ENCODE results near the gene EEF1AKMT4.

Gene EEF1AKMT4

DNA sequence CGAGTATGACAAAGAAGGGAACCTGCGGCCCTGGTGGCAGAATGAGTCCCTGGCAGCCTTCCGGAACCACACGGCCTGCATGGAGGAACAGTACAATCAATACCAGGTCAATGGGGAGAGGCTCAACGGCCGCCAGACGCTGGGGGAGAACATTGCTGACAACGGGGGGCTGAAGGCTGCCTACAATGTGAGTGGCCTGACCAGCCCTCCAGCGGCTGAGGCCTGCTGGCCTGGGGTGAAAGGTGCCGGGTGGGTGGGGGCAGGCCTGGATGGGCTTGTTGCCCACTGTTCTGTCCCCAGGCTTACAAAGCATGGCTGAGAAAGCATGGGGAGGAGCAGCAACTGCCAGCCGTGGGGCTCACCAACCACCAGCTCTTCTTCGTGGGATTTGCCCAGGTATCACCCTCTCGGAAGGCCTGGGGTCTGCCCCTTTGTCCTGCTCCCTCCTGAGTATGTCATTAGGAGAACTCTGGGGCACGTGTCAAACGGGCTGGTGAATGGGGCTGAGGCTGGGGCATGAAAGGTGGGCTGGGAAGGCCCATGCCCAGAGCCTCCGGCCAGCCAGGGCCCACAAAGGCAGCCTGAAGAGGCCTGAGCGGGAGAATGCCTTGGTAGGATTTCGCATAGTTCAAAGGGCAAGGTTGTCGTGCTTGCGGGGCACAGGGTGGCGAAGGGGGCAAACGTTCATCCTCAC, 41.7 kb downstream of the EEF1AKMT4 start:
- H2AFZ ChIP-seq (ENCODE audit: low read depth, low read length), result no peak overlapping the region
- no peak overlapping the region for H3K9ac ChIP-seq (ENCODE audit: low read length)
- H3K36me3 ChIP-seq (ENCODE audit: control insufficient read depth in 1 of 2, insufficient read depth in 2 of 2, low read depth in 1 of 2, low read length in 2 of 2), result no peaks in the 10 kb centered on the region
- H2BK12ac ChIP-seq (ENCODE audit: low read length in 2 of 2), result no peak overlapping the region
- no peaks in the 10 kb centered on the region for H3K4me1 ChIP-seq (ENCODE audit: control insufficient read depth, insufficient read depth, low read depth, low read length)
- no peak overlapping the region for H3K27ac ChIP-seq (ENCODE audit: low read length, poor library complexity, severe bottlenecking)
- no peak overlapping the region for H4K8ac ChIP-seq (ENCODE audit: low read length)
- no peaks in the 10 kb centered on the region for H3K79me1 ChIP-seq (replicated peaks; ENCODE audit: low read length, poor library complexity, severe bottlenecking)
- no peak overlapping the region for H3K4ac ChIP-seq (ENCODE audit: low read depth in 1 of 2, low read length in 2 of 2)
- no peak for DNase-seq
- peaks cover 16 to 20% of the 10 kb centered on the region in 2 experiments for H3K27me3 ChIP-seq (ENCODE audit: control insufficient read depth in 1 of 2, insufficient read depth in 1 of 2, low read length in 2 of 2)
- no peak overlapping the region for H4K91ac ChIP-seq (ENCODE audit: low read length)
- H3K18ac ChIP-seq (ENCODE audit: low read depth in 1 of 2, low read length in 2 of 2), result no peak overlapping the region
- WGBS, result 87% methylated on average over 22 of the region's 22 CpGs
- no peak overlapping the region for H2BK5ac ChIP-seq (ENCODE audit: low read depth, low read length, poor library complexity, severe bottlenecking)
- no peak overlapping the region for H2BK15ac ChIP-seq (ENCODE audit: low read depth, poor library complexity, severe bottlenecking)
- H3K4me2 ChIP-seq (ENCODE audit: low read length, poor library complexity, severe bottlenecking), result no peak overlapping the region
- H2AK5ac ChIP-seq (ENCODE audit: low read length, severe bottlenecking), result no peak overlapping the region
- no peak overlapping the region for H3K14ac ChIP-seq (ENCODE audit: low read length in 2 of 2)
- no peak overlapping the region for H3K23ac ChIP-seq (ENCODE audit: low read length in 2 of 2)
- H3K4me3 ChIP-seq (ENCODE audit: insufficient read depth in 1 of 2, low read depth in 1 of 2, low read length in 2 of 2), result no peak overlapping the region
- H2BK120ac ChIP-seq (ENCODE audit: low read depth, low read length), result no peak overlapping the region
- no peaks in the 10 kb centered on the region for H3K9me3 ChIP-seq (ENCODE audit: control insufficient read depth, low read length)

GRCh38 chr3:184291738-184292445, 42.4 kb downstream of the EEF1AKMT4 start:
- Histone ChIP-seq H3K23ac (ENCODE audit: low read length in 2 of 2) (no peak overlapping the region), H2BK15ac (ENCODE audit: low read depth, poor library complexity, severe bottlenecking) (no peak overlapping the region), H3K27me3 (ENCODE audit: control insufficient read depth in 1 of 2, insufficient read depth in 1 of 2, low read length in 2 of 2) (peaks cover 15 to 16% of the 10 kb centered on the region in 2 experiments), H4K8ac (ENCODE audit: low read length) (no peak overlapping the region), H2BK5ac (ENCODE audit: low read depth, low read length, poor library complexity, severe bottlenecking) (no peak overlapping the region), H3K4me3 (ENCODE audit: insufficient read depth in 1 of 2, low read depth in 1 of 2, low read length in 2 of 2) (no peak overlapping the region), H3K4ac (ENCODE audit: low read depth in 1 of 2, low read length in 2 of 2) (no peak overlapping the region), H3K9me3 (ENCODE audit: control insufficient read depth, low read length) (no peaks in the 10 kb centered on the region), H3K14ac (ENCODE audit: low read length in 2 of 2) (no peak overlapping the region), H2BK120ac (ENCODE audit: low read depth, low read length) (no peak overlapping the region), H3K4me1 (ENCODE audit: control insufficient read depth, insufficient read depth, low read depth, low read length) (no peaks in the 10 kb centered on the region), H2AFZ (ENCODE audit: low read depth, low read length) (no peak overlapping the region), H3K9ac (ENCODE audit: low read length) (no peak overlapping the region), H2BK12ac (ENCODE audit: low read length in 2 of 2) (no peak overlapping the region), H4K91ac (ENCODE audit: low read length) (no peak overlapping the region), H2AK5ac (ENCODE audit: low read length, severe bottlenecking) (no peak overlapping the region), H3K36me3 (ENCODE audit: control insufficient read depth in 1 of 2, insufficient read depth in 2 of 2, low read depth in 1 of 2, low read length in 2 of 2) (no peaks in the 10 kb centered on the region), H3K18ac (ENCODE audit: low read depth in 1 of 2, low read length in 2 of 2) (no peak overlapping the region), H3K79me1 (replicated peaks; ENCODE audit: low read length, poor library complexity, severe bottlenecking) (no peaks in the 10 kb centered on the region), H3K4me2 (ENCODE audit: low read length, poor library complexity, severe bottlenecking) (no peak overlapping the region), H3K27ac (ENCODE audit: low read length, poor library complexity, severe bottlenecking) (no peak overlapping the region)
- WGBS, result 88% methylated on average over 20 of the region's 21 CpGs
- DNase-seq, result no peak

DNA sequence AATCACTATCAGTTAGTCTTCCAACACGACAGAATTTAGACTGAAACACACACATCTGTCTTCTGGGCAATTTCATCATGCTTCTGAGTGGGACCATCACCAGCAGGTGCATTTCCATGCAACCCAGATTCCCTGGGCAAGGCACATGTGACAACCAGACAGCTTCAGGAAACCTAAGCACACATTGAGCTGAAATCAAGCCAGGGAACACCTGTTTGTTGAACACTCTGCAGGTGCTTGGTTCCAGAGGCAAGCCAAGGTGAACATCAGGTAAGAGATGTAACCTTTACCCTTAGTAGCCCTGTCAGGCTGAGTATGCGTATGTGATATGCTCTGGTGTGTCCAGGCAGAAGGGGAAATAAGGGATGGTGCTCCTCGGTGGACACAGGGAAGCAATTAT, 46.3 kb downstream of the EEF1AKMT4 start:
- H3K36me3 ChIP-seq (ENCODE audit: control insufficient read depth in 1 of 2, insufficient read depth in 2 of 2, low read depth in 1 of 2, low read length in 2 of 2), result peaks cover 0 to 8% of the 10 kb centered on the region in 2 experiments
- no peaks in the 10 kb centered on the region for H3K79me1 ChIP-seq (replicated peaks; ENCODE audit: low read length, poor library complexity, severe bottlenecking)
- no peaks in the 10 kb centered on the region for H3K9me3 ChIP-seq (ENCODE audit: control insufficient read depth, low read length)
- H3K4me1 ChIP-seq (ENCODE audit: control insufficient read depth, insufficient read depth, low read depth, low read length), result no peaks in the 10 kb centered on the region
- H3K4ac ChIP-seq (ENCODE audit: low read depth in 1 of 2, low read length in 2 of 2), result no peak overlapping the region
- no peak overlapping the region for H2AK5ac ChIP-seq (ENCODE audit: low read length, severe bottlenecking)
- H2AFZ ChIP-seq (ENCODE audit: low read depth, low read length), result no peak overlapping the region
- H3K27me3 ChIP-seq (ENCODE audit: control insufficient read depth in 1 of 2, insufficient read depth in 1 of 2, low read length in 2 of 2), result peaks cover 10 to 12% of the 10 kb centered on the region in 2 experiments
- WGBS, result 74% methylated on average over 3 of the region's 3 CpGs
- DNase-seq, result no peak
- no peak overlapping the region for H3K4me2 ChIP-seq (ENCODE audit: low read length, poor library complexity, severe bottlenecking)
- H2BK120ac ChIP-seq (ENCODE audit: low read depth, low read length), result no peak overlapping the region
- H4K8ac ChIP-seq (ENCODE audit: low read length), result no peak overlapping the region
- no peak overlapping the region for H2BK15ac ChIP-seq (ENCODE audit: low read depth, poor library complexity, severe bottlenecking)
- H3K27ac ChIP-seq (ENCODE audit: low read length, poor library complexity, severe bottlenecking), result no peak overlapping the region
- no peak overlapping the region for H3K4me3 ChIP-seq (ENCODE audit: insufficient read depth in 1 of 2, low read depth in 1 of 2, low read length in 2 of 2)
- H3K9ac ChIP-seq (ENCODE audit: low read length), result no peak overlapping the region
- no peak overlapping the region for H3K23ac ChIP-seq (ENCODE audit: low read length in 2 of 2)
- H2BK12ac ChIP-seq (ENCODE audit: low read length in 2 of 2), result no peak overlapping the region
- no peak overlapping the region for H3K18ac ChIP-seq (ENCODE audit: low read depth in 1 of 2, low read length in 2 of 2)
- no peak overlapping the region for H4K91ac ChIP-seq (ENCODE audit: low read length)
- no peak overlapping the region for H3K14ac ChIP-seq (ENCODE audit: low read length in 2 of 2)
- no peak overlapping the region for H2BK5ac ChIP-seq (ENCODE audit: low read depth, low read length, poor library complexity, severe bottlenecking)

- no peak overlapping the region for H2BK5ac ChIP-seq (ENCODE audit: low read depth, low read length, poor library complexity, severe bottlenecking)
- H3K27ac ChIP-seq (ENCODE audit: low read length, poor library complexity, severe bottlenecking), result no peak overlapping the region
- H3K4me2 ChIP-seq (ENCODE audit: low read length, poor library complexity, severe bottlenecking), result no peak overlapping the region
Measured at GRCh38 chr3:184296616-184297015, 47.1 kb downstream of the EEF1AKMT4 start.

More at GRCh38 chr3:184296616-184297015, 47.1 kb downstream of the EEF1AKMT4 start:
- H3K4me1 ChIP-seq (ENCODE audit: control insufficient read depth, insufficient read depth, low read depth, low read length), result peaks cover 2% of the 10 kb centered on the region
- H2BK120ac ChIP-seq (ENCODE audit: low read depth, low read length), result no peak overlapping the region
- H4K91ac ChIP-seq (ENCODE audit: low read length), result no peak overlapping the region
- H2AK5ac ChIP-seq (ENCODE audit: low read length, severe bottlenecking), result no peak overlapping the region
- 91% methylated on average over 6 of the region's 7 CpGs for WGBS
- H3K9ac ChIP-seq (ENCODE audit: low read length), result no peak overlapping the region
- no peak overlapping the region for H3K23ac ChIP-seq (ENCODE audit: low read length in 2 of 2)
- no peak overlapping the region for H2BK15ac ChIP-seq (ENCODE audit: low read depth, poor library complexity, severe bottlenecking)
- H3K14ac ChIP-seq (ENCODE audit: low read length in 2 of 2), result no peak overlapping the region
- no peak for DNase-seq
- no peak overlapping the region for H3K18ac ChIP-seq (ENCODE audit: low read depth in 1 of 2, low read length in 2 of 2)
- no peak overlapping the region for H4K8ac ChIP-seq (ENCODE audit: low read length)
- no peak overlapping the region for H3K4ac ChIP-seq (ENCODE audit: low read depth in 1 of 2, low read length in 2 of 2)
- peaks cover 4 to 15% of the 10 kb centered on the region in 2 experiments for H3K36me3 ChIP-seq (ENCODE audit: control insufficient read depth in 1 of 2, insufficient read depth in 2 of 2, low read depth in 1 of 2, low read length in 2 of 2)
- no peaks in the 10 kb centered on the region for H3K79me1 ChIP-seq (replicated peaks; ENCODE audit: low read length, poor library complexity, severe bottlenecking)
- no peaks in the 10 kb centered on the region for H3K9me3 ChIP-seq (ENCODE audit: control insufficient read depth, low read length)
- H3K27me3 ChIP-seq (ENCODE audit: control insufficient read depth in 1 of 2, insufficient read depth in 1 of 2, low read length in 2 of 2), result peaks cover 8 to 12% of the 10 kb centered on the region in 2 experiments
- no peak overlapping the region for H3K4me3 ChIP-seq (ENCODE audit: insufficient read depth in 1 of 2, low read depth in 1 of 2, low read length in 2 of 2)
- H2BK12ac ChIP-seq (ENCODE audit: low read length in 2 of 2), result no peak overlapping the region
- no peak overlapping the region for H2AFZ ChIP-seq (ENCODE audit: low read depth, low read length)
